Astrocyte of the cerebellum (primary cell): ENCODE results near the gene THSD4.

ENCODE experiments used
- DNase-seq: peaks from one replicate; pipeline ENCODE4 v3.0.0-alpha.2; 2011; ENCODE audit warnings: low read depth
- H3K4me3 ChIP-seq: 2 replicates; pipeline ENCODE4 v1.5.1; 2011; ENCODE audit warnings: mild to moderate bottlenecking, low read depth, low read length, moderate library complexity
- in situ Hi-C: cut with HindIII; loops from 2 replicates; pipeline ENCODE4 v1.10.0; 2017; ENCODE audit warnings: low sequenced_read_pairs
- TF ChIP-seq, protein P1 (sequence below): IDR thresholded peaks from 2 replicates; pipeline ENCODE4 v1.5.1; 2012; ENCODE audit warnings: low read length, low read depth, moderate library complexity, mild to moderate bottlenecking; ENCODE audit errors: missing control alignments

The THSD4 gene

DNA sequence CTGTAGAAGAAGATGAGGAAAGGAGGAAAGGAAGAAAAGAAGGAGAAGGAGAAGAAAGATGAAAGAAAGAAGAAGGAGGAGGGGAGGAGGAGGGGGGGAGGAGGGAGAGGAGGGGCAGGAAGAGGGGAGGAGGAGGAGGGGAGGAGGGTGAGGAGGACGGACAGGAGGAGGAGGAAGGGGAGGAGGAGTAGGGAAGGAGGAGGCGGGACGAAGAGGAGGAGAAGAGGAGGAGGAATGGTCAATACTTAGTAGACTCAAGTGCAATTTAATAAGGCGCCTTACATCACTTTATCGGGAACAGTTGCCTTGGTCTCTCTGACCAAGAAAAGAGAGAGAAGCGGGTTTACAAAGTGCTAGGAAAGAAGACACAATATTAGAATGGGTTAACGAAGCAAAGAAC, 671.4 kb downstream of the THSD4 start:
- in situ Hi-C loops: no loop called here
- TF ChIP-seq, protein P1, sequence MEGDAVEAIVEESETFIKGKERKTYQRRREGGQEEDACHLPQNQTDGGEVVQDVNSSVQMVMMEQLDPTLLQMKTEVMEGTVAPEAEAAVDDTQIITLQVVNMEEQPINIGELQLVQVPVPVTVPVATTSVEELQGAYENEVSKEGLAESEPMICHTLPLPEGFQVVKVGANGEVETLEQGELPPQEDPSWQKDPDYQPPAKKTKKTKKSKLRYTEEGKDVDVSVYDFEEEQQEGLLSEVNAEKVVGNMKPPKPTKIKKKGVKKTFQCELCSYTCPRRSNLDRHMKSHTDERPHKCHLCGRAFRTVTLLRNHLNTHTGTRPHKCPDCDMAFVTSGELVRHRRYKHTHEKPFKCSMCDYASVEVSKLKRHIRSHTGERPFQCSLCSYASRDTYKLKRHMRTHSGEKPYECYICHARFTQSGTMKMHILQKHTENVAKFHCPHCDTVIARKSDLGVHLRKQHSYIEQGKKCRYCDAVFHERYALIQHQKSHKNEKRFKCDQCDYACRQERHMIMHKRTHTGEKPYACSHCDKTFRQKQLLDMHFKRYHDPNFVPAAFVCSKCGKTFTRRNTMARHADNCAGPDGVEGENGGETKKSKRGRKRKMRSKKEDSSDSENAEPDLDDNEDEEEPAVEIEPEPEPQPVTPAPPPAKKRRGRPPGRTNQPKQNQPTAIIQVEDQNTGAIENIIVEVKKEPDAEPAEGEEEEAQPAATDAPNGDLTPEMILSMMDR: no peak
- no peak for DNase-seq
- no peak overlapping the region for H3K4me3 ChIP-seq

DNA sequence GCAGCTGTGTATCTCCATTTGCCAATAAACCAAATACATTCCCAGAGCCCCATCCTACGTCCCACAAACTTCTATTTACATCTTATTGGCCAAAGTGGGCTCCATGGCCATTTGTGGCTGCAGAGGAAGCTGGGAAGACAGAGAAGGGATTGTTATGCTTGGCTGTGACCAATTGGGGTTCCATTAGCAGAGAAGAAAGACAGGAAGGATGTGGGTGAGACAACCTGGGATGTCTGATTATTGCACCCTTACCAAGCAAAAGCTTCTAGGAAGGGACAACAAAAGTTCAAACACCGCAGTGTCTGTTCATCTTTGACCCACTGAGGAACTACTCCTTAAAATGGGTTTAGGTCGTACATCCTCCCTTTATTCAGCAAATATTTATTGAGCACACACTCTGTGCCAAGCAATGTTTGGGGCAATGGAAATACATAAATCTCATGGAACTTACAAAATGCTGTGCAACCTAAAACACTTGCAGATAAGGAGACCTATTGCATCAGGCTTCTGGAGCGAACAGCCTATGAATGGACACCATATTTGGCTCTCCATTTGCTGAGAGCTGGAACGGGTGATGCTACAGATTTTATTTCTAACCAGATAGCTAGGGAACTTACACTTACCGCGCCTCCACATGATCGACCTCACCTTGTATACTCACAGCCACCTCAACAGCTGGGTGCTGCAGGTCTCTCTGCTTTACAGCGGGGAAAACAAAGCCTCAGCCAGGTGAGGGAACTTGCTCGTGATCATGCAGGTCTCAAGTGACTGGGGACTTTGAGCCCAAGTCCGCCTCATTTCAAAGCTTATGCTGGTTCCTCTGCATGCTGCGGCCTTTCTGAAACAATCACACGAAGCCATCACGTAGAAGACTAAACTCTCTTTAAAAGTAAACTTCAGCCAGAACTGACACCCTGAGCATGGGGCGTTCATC, 673.6 kb downstream of the THSD4 start:
- no peak for DNase-seq
- H3K4me3 ChIP-seq: no peak overlapping the region
- TF ChIP-seq, protein P1: no peak
- in situ Hi-C loops: no loop called here

DNA sequence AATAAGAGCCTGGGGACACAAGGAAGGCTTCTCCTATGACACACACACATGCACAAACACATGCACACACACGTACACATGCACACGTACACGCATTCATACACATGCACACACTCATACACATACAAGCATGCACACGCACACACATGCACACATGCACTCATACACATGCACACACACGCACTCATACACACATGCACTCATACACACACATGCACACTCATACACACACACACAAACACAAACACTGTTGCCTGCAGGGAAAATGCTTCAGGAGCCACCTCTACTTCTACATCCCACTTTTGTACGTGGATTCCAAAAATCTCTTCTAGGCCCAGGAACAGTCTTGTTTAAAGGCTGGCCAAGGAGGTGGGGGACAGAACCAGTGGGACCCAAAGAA, 674.3 kb downstream of the THSD4 start:
- H3K4me3 ChIP-seq: no peak overlapping the region
- TF ChIP-seq, protein P1: no peak
- in situ Hi-C loops: no loop called here
- DNase-seq: no peak

DNA sequence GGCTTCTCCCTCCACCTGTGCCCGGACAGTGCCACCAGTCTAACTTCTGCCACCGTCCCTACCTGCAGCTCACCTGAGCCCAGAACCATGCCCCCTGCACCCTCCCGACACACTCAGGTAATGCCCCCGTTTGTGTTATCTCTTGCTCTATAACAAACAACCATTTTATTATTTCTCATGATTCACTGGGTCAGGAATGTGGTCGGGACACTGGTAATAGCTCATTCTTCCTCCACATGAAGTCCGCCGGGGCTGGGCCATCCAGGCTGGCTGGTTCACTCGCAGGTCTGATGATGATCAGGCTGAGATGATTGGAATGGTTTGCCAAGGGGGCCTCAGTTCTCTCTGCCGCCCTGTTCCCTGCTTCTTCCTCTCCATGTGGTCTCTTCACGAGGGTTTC, 674.8 kb downstream of the THSD4 start:
- H3K4me3 ChIP-seq: no peak overlapping the region
- no peak for DNase-seq
- in situ Hi-C loops: no loop called here
- TF ChIP-seq, protein P1: no peak

DNA sequence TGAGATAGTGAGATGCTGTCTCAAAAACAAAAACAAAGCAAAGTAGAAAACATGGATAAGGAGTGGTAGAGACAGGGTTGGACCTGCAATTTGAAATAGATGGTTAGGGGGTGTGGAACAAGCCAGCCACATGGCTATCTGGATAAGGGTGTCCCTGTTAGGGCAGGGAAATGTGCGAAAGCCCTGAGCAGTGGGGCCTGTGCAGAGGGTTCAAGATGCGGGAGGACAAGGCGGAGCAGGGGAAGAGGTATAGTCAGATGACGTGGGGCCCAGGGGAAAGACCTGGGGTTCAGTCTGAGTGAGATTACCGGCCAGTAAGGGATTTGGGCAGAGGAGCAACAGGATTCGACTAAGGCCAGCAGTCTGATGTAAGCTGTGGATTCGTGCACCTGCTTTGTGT, 676.7 kb downstream of the THSD4 start:
- TF ChIP-seq, protein P1: no peak
- in situ Hi-C loops: no loop called here
- no peak overlapping the region for H3K4me3 ChIP-seq
- no peak for DNase-seq

DNA sequence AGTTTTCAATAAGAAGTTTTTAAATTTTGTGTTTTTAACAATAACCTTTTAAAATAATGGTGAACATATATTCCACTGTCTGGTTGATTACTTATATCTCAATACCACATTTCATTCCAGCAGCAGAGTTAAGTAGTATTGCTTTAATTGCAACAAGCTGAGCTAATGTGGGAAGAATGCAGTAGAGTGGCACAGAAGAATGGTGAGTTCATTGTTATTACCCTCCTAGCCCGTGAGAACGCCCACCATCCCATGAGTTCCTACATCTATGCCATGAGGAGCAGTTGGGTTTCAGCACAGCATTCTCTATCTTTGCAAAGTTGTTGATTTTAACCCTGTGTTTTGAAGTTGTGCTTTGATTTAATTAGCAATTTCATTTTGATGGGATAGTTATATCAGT, 677.2 kb downstream of the THSD4 start:
- TF ChIP-seq, protein P1: no peak
- no peak overlapping the region for H3K4me3 ChIP-seq
- DNase-seq: no peak
- in situ Hi-C loops: no loop called here
